ENCODE data around the gene ARHGAP10.

DNA sequence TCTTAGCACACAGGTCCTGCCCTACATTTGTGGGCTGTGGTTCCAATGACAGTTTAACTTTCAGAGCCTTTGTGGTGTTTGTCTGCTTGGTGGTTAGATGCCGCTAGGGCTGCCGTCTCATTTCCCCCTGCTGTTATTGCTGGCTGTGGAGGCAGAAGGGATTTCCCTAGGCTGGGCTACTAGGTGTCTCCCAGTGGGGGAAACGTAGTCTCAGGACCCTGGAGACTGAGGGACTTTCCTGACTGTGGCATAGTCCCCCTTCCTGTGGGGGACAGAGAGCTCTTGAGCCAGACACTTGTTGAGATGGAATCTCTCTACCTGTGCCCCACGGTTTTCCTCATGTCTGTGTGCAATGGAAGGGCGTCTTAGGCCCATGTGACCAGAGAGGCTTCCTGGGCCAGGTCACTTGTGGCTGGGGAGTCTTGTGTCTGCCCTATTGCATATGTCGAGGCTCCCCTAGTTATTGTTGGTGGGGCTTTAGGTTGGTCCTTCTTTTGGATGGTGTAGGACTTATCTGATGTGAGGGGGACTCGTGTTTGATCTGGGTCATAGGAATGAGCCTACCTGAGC lies 68.2 kb downstream of the ARHGAP10 start:
- TF ChIP-seq EZH2 (IDR thresholded peaks at IDR 0.05; ENCODE audit: borderline replicate concordance, low read depth, low read length, severe bottlenecking) = no peak
- TF ChIP-seq, protein P1, sequence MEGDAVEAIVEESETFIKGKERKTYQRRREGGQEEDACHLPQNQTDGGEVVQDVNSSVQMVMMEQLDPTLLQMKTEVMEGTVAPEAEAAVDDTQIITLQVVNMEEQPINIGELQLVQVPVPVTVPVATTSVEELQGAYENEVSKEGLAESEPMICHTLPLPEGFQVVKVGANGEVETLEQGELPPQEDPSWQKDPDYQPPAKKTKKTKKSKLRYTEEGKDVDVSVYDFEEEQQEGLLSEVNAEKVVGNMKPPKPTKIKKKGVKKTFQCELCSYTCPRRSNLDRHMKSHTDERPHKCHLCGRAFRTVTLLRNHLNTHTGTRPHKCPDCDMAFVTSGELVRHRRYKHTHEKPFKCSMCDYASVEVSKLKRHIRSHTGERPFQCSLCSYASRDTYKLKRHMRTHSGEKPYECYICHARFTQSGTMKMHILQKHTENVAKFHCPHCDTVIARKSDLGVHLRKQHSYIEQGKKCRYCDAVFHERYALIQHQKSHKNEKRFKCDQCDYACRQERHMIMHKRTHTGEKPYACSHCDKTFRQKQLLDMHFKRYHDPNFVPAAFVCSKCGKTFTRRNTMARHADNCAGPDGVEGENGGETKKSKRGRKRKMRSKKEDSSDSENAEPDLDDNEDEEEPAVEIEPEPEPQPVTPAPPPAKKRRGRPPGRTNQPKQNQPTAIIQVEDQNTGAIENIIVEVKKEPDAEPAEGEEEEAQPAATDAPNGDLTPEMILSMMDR (IDR thresholded peaks at IDR 0.05; ENCODE audit: borderline replicate concordance, extremely low read depth, low read length, poor library complexity, severe bottlenecking) = no peak

Measured in DND-41 (cell line).